ENCODE data around the gene LACTB.
A peak's percentile ranks its signal among the peaks of the same experiment; 100 is the strongest.

Gene LACTB

GRCh38 chr15:63189941-63190768, 68.5 kb downstream of the LACTB start (continued):
- TF ChIP-seq PBX3 (CRISPR knock-in tag; IDR thresholded peaks at IDR 0.05): no peak
- peak; percentile 17; the same call in 1 of the 2 replicates for TF ChIP-seq ZBTB17 (tag by site-specific recombination; IDR thresholded peaks at IDR 0.05)
- no peak for TF ChIP-seq HOXC10 (CRISPR knock-in tag; IDR thresholded peaks at IDR 0.05)
- no peak for TF ChIP-seq KLF10 (tag by site-specific recombination; IDR thresholded peaks at IDR 0.05)
- TF ChIP-seq ZNF704 (tag by site-specific recombination; IDR thresholded peaks at IDR 0.05): no peak
- TF ChIP-seq ZNF621 (tag by site-specific recombination; IDR thresholded peaks at IDR 0.05): no peak
- TF ChIP-seq ZBTB11 (tag by site-specific recombination; conservative IDR thresholded peaks at IDR 0.05; ENCODE audit: low read depth): 0 out of 2 replicates have a peak, but pooled peaks have one; percentile 43
- no peak for TF ChIP-seq AEBP2 (tag by site-specific recombination; IDR thresholded peaks at IDR 0.05; ENCODE audit: borderline replicate concordance)
- no peak for TF ChIP-seq ZNF214 (tag by site-specific recombination; IDR thresholded peaks at IDR 0.05; ENCODE audit: borderline replicate concordance)
- 0 out of 2 replicates have a peak, but pooled peaks have one; percentile 60 for TF ChIP-seq BCL11A (tag by site-specific recombination; IDR thresholded peaks at IDR 0.05; ENCODE audit: low read depth)
- no peak for TF ChIP-seq ZNF239 (tag by site-specific recombination; IDR thresholded peaks at IDR 0.05)
- TF ChIP-seq ZFHX2 (tag by site-specific recombination; conservative IDR thresholded peaks at IDR 0.05): no peak
- TF ChIP-seq ZNF549 (tag by site-specific recombination; IDR thresholded peaks at IDR 0.05): no peak
- TF ChIP-seq ZNF24 (tag by site-specific recombination; IDR thresholded peaks at IDR 0.05): no peak
- TF ChIP-seq ZEB2 (tag by site-specific recombination; IDR thresholded peaks at IDR 0.05): no peak
- peak; percentile 35; the same call in 1 of the 2 replicates for TF ChIP-seq PRDM10 (tag by site-specific recombination; IDR thresholded peaks at IDR 0.05)
- no peak for TF ChIP-seq ZFP37 (tag by site-specific recombination; IDR thresholded peaks at IDR 0.05)
- no peak for TF ChIP-seq ZNF571 (tag by site-specific recombination; IDR thresholded peaks at IDR 0.05)
- TF ChIP-seq ZNF544 (tag by site-specific recombination; IDR thresholded peaks at IDR 0.05): no peak
- no peak for TF ChIP-seq SP7 (tag by site-specific recombination; IDR thresholded peaks at IDR 0.05)
- TF ChIP-seq ZNF433 (tag by site-specific recombination; IDR thresholded peaks at IDR 0.05; ENCODE audit: low read depth): no peak
- TF ChIP-seq GLIS1 (tag by site-specific recombination; IDR thresholded peaks at IDR 0.05): peak; percentile 18; the same call in 1 of the 2 replicates
- no peak for TF ChIP-seq ZNF133 (tag by site-specific recombination; IDR thresholded peaks at IDR 0.05)
- no peak for TF ChIP-seq ZNF18 (tag by site-specific recombination; IDR thresholded peaks at IDR 0.05)
- peak; percentile 6; the same call in 1 of the 2 replicates for TF ChIP-seq KLF1 (tag by site-specific recombination; IDR thresholded peaks at IDR 0.05)
- TF ChIP-seq ZNF48 (tag by site-specific recombination; IDR thresholded peaks at IDR 0.05): no peak
- TF ChIP-seq ZBTB20 (tag by site-specific recombination; IDR thresholded peaks at IDR 0.05): peak; percentile 70; the same call in 1 of the 2 replicates
